Daoy (cell line): Measurements from ENCODE around the gene KRTAP5-11. TPM values are rescaled to one million over a fixed set of nuclear protein-coding genes. Genes with fewer than 3 reads are reported as not detected.
"Not testable (repeated sequence)": the region's sequence is repeated elsewhere in the genome, so short reads cannot be mapped to it uniquely, and the experiment has no call there.

ENCODE experiments used
- DNase-seq: peaks from one replicate; pipeline ENCODE4 v3.0.0-alpha.2; 2015; ENCODE audit warnings: low read depth
- total RNA-seq: library from RNA; depleted of rRNA; stranded (reverse); fragments of >200 nt; shearing (Covaris generic); gene quantifications from 2 replicates; pipeline ENCODE4 v1.2.3, GENCODE V29; 2014

Gene KRTAP5-11
- total RNA-seq, 1 experiment from 2014 or later: not detected

GRCh38 chr11:71556018-71556417 is 26.7 kb downstream of the KRTAP5-11 start:
- DNase-seq: no peak

GRCh38 chr11:71555508-71555907 is 27.2 kb downstream of the KRTAP5-11 start:
- no peak for DNase-seq

- DNase-seq: no peak
These were observed 27.7 kb downstream of the KRTAP5-11 start for GRCh38 chr11:71554996-71555395.

GRCh38 chr11:71551711-71552110 is 31.0 kb downstream of the KRTAP5-11 start:
- DNase-seq: no peak

GRCh38 chr11:71548716-71549151 is 33.9 kb downstream of the KRTAP5-11 start:
- DNase-seq: no peak

- DNase-seq: no peak
These were observed 34.6 kb downstream of the KRTAP5-11 start, which contains the start of gene KRTAP5-9 for GRCh38 chr11:71548120-71548519. Gene KRTAP5-9, plus strand, starts transcription at chr11:71548420. Its CDS starts 238 bp downstream, at chr11:71548658.

- DNase-seq: no peak
These were observed 37.2 kb downstream of the KRTAP5-11 start for GRCh38 chr11:71545405-71545966.

GRCh38 chr11:71544525-71545214 is 38.0 kb downstream of the KRTAP5-11 start:
- DNase-seq: no peak

GRCh38 chr11:71543866-71544265 is 38.8 kb downstream of the KRTAP5-11 start:
- DNase-seq: no peak

GRCh38 chr11:71542879-71543777 is 39.5 kb downstream of the KRTAP5-11 start:
- DNase-seq: peak; percentile 21

- DNase-seq: no peak
These were observed 40.3 kb downstream of the KRTAP5-11 start for GRCh38 chr11:71542382-71542781.

GRCh38 chr11:71540521-71541304 is 42.0 kb downstream of the KRTAP5-11 start:
- not testable (repeated sequence) for DNase-seq

GRCh38 chr11:71539971-71540370 is 42.7 kb downstream of the KRTAP5-11 start:
- not testable (repeated sequence) for DNase-seq

- DNase-seq: no peak
These were observed 43.7 kb downstream of the KRTAP5-11 start for GRCh38 chr11:71539017-71539416.

- no peak for DNase-seq
These were observed 44.0 kb downstream of the KRTAP5-11 start for GRCh38 chr11:71538666-71538990.

GRCh38 chr11:71537977-71538665 is 44.6 kb downstream of the KRTAP5-11 start, which contains the start of gene KRTAP5-8:
Gene KRTAP5-8, plus strand, starts transcription at chr11:71538025. Its CDS starts 31 bp downstream, at chr11:71538056.
- DNase-seq: not testable (repeated sequence)

GRCh38 chr11:71537537-71537936 is 45.1 kb downstream of the KRTAP5-11 start:
- DNase-seq: no peak

GRCh38 chr11:71535825-71536224 is 46.9 kb downstream of the KRTAP5-11 start:
- DNase-seq: no peak

GRCh38 chr11:71534711-71535608 is 47.7 kb downstream of the KRTAP5-11 start:
- DNase-seq: not testable (repeated sequence)
